ENCODE measurements around the gene CHRNB1. TPM values are rescaled to one million over a fixed set of nuclear protein-coding genes. Genes with fewer than 3 reads are reported as not detected.

The CHRNB1 gene
- polyA plus RNA-seq, 1 donor = 86.6 TPM

DNA sequence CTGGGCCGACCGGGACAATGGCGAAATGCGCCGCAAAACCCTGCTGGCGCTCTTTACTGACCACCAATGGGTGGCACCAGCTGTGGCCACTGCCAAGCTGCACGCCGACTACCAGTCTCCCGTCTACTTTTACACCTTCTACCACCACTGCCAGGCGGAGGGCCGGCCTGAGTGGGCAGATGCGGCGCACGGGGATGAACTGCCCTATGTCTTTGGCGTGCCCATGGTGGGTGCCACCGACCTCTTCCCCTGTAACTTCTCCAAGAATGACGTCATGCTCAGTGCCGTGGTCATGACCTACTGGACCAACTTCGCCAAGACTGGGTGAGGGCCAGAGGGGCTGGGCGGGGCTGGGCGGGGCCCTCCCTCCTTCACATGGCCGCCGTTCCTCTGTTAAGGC lies 29.1 kb upstream of the CHRNB1 start:
- DNase-seq = no peak

DNA sequence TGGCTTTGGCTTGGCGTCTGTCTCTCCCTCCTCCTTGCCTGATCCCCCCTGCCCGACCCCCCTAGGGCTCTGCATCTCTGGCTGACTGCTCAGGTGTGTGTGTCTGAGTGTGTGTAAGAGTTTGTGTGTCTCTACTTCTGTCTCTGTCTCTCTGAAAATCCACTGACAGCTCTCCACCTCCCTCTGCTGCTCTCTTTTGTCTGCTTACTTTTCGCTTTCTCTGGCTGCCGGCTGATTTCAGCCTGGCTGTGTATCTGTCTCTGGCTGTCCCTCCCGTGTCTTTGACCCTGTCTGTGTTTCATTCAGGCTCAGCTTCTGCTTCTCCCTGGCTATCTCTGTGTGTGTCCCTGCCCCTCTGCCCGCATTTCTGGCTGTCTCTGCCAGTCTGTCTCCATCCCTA lies 28.5 kb upstream of the CHRNB1 start:
- no peak for DNase-seq

DNA sequence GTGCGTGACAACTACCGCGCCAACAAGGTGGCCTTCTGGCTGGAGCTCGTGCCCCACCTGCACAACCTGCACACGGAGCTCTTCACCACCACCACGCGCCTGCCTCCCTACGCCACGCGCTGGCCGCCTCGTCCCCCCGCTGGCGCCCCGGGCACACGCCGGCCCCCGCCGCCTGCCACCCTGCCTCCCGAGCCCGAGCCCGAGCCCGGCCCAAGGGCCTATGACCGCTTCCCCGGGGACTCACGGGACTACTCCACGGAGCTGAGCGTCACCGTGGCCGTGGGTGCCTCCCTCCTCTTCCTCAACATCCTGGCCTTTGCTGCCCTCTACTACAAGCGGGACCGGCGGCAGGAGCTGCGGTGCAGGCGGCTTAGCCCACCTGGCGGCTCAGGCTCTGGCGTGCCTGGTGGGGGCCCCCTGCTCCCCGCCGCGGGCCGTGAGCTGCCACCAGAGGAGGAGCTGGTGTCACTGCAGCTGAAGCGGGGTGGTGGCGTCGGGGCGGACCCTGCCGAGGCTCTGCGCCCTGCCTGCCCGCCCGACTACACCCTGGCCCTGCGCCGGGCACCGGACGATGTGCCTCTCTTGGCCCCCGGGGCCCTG lies 27.7 kb upstream of the CHRNB1 start:
- no peak for DNase-seq

DNA sequence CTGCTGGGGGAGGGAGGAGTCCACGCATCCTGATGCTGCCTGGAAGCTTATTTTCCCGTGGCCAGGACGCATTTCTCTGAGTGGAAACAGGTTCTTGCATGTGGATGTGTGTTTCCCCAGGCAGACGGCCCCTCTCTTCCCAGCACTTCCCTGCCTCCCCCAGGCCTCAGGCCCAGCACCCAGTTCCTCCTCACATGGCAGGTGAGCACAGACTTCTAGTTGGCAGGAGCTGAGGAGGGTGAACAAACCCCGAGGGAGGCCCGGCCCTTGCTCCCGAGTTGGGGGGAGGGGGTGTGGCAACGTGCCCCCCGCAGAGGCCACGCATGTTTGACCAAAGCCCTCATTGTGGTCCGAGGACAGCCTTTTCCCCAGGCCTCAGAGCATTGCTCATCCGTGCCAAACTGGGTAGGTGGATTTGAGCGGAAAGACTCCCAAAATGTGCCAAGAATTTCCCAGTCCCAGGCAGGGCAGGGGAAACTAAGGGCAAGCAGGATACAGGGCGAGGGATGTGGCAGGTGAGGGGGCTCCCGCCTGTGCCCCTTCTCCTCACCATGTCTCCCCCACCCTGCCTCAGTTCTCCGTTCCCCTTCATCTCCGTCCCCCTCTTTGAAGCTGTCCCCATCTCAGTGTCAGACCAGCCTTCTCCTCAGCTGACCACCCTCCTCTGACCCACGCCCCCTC lies 26.2 kb upstream of the CHRNB1 start:
- no peak for DNase-seq

DNA sequence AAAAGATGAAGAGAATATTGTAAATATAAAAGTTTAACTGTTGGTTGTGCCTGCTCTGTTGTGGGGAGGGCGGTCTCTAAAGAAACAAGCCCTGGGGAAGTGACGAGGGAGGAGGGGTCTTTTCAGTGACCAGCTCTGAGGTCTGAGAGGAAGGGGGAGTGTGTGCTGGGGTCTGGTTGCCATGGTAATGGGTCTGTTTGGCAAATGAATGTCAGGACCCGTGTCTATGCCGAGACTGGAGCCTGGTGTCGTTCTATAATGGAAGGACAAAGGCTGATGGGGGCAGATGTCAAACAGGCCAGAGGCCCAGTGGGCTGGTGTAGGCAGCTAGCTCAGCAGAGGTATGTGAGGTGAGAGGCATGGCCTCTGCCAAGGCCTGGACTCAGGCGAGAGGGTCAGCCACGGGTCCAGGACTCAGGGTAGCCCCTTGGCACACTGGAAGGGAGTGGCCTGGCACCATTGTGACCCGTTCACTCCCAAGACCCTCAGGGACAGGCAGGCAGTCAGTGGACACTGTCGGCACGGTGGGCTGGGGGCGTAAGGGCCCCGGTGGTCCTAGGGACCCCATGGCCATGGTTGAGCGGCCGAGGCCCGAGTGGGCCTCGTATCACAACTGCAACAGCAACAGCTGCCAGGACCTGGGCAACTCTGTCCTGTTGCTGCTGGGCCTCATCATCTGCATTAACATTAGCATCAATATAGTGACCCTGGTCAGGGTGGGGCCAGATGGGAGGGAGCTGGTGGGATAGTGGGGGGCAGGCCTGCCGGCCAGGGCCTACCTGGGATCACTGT lies 24.8 kb upstream of the CHRNB1 start, which contains the start of gene SPEM1:
TSS of gene SPEM1 (plus strand) at position 506 of the 792 bp plus-strand sequence. CDS start at position 567, 61 bp downstream.
- no peak for DNase-seq

DNA sequence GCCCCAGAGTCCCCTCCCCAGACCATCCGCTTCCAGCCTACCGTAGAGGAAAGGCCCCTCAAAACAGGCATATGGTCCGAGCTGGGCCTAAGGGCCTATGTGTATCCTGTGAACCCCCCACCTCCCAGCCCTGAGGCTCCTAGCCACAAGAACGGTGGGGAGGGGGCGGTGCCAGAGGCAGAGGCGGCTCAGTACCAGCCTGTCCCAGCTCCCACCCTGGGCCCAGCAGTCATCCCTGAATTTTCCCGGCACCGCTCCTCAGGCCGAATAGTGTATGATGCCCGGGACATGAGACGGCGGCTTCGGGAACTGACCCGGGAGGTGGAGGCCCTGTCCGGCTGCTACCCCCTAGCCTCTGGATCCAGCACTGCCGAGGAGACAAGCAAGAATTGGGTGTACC lies 23.7 kb upstream of the CHRNB1 start:
- no peak for DNase-seq

DNA sequence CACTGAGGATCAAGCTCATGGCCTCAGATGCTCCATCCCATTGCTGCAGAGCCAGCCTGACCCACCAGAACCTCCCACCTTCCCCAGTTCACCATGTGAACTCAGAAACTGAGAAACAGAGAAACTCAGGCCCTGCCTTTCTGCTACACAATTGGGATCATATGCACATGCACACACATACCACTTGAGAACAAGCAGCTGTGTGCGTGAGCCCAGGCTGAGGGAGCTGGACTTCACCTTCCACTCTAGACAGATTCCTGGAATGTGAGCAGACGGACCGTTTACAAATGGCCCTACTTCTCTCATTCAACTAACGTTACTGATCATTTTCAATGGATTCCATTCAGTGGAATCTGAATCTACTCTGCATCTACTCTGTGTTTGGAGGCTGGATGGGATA lies 21.2 kb upstream of the CHRNB1 start:
- DNase-seq = no peak

DNA sequence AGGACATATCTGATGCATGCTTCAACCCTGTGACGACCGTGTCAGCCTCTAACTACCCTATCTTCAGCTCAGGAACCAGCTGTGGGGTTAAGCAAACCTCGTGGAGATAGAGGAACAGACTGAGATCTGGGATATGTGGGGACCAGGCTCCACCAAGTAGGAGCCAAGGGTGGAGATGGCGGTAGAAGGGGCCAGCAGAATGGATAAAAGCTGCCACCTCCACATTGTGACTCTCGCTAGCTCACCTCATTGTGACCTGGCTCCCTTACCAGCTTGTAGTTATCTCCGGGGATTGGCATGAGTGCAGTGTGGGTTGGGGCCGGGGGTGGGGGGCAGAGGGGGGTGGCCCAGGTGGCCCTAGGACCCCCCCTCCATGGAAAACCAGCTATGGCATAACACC lies 19.5 kb upstream of the CHRNB1 start, which contains the start of gene SPEM2:
TSS of gene SPEM2 (plus strand) at position 301 of the 400 bp plus-strand sequence. CDS start at position 374, 73 bp downstream.
- no peak for DNase-seq

DNA sequence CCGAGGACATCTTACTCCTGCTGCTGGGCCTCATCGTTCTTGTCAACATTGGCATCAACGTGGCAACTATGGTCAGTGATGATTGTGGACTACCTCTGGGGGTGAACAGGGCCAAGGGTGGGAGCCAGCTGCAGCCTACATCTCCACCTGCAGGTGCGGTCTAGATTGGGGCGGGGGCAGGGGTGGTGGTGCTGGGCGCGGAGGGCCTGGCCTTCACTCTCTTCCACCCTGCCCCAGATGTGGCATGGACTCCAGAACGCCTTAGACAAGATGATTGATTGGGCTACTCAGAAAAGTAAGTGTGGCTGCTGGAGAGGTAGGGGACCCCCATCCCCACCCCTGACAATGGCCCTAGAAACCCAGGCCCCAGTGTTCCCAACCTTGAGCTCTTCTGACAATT lies 19.1 kb upstream of the CHRNB1 start:
- DNase-seq = no peak

DNA sequence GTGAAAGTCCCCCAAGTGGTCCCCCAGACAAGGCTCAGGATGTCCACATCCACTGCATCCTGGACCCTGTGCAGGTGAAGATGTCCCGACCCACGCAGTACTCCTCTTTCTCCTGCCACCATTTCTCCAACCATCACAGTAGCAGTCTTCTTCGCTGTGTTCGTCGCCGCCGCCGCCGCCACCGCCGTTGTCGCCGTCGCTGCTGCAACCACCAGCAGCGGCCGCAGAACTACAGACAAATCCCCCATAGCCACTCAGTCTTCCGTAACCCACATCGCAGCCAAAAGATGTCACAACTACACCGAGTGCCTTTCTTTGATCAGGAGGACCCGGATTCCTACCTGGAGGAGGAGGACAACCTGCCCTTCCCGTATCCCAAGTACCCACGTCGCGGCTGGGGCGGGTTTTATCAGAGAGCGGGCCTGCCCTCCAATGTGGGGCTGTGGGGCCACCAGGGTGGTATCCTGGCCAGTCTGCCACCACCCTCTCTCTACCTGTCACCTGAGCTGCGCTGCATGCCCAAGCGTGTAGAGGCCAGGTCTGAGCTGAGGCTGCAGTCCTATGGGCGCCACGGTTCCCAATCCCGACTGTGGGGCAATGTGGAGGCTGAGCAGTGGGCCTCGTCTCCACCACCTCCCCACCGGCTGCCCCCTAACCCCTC lies 18.5 kb upstream of the CHRNB1 start:
- no peak for DNase-seq

DNA sequence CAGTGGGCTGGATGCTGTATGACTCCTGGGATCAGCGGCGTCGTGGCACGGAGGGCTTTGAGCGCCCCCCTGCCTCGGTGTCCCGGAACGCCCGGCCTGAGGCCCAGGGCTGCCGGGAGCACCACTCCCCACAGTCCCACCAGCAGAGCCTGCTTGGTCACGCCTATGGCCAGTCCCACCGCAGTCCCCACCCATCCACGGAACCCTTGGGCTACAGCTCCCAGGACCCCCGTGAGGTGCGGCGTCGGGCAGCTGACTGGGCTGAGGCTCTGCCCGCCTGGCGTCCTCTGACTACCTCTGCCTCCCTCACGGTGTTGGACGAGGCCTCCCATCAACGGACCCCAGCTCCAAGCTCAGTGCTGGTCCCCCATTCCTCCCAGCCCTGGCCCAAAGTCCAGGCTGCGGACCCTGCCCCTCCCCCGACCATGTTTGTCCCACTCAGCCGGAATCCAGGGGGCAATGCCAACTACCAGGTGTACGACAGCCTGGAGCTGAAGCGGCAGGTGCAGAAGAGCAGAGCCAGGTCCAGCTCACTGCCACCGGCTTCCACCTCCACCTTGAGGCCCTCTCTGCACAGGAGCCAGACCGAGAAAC lies 17.9 kb upstream of the CHRNB1 start:
- no peak for DNase-seq

DNA sequence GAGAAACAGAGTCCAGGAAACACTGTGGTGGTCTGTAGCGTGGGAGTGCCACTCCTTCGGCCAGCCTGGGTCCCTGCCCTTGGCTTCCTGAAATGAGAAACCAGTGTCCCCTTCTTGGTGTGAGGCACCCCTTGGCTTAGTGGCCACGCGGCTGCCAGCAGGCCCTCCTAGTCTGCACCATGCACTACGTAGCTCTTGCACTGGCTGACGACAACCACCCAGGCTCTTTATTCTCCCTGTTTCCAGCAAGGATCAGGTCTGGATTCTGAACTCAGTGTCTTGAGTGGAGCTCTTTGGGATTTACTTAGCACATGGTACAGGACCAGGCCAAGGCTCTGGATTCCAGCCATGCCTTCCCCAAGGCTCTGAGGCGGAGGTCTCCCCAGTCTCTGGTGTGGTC lies 17.3 kb upstream of the CHRNB1 start:
- no peak for DNase-seq

DNA sequence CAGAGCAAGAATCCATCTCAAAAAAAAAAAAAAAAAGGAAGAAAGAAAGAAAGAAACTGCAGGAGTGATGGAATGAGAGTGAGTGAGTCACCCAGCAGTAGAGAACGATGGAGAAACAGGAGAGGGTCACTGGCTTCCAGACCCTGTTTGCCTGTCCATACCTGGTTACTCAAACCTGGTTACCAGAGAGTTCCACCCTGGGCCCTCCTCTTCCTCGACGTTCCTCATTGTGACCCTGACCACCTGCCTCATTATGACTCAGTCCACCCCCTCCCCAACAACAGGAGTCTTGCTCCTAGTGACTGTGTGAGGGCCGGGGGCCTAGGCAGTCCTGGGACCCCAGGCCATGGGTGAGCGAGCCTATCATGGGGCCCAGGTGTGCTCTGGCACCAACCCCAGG lies 16.3 kb upstream of the CHRNB1 start, which contains the start of gene SPEM3:
TSS of gene SPEM3 (plus strand) at position 301 of the 400 bp plus-strand sequence. CDS start at position 347, 46 bp downstream.
- no peak for DNase-seq

DNA sequence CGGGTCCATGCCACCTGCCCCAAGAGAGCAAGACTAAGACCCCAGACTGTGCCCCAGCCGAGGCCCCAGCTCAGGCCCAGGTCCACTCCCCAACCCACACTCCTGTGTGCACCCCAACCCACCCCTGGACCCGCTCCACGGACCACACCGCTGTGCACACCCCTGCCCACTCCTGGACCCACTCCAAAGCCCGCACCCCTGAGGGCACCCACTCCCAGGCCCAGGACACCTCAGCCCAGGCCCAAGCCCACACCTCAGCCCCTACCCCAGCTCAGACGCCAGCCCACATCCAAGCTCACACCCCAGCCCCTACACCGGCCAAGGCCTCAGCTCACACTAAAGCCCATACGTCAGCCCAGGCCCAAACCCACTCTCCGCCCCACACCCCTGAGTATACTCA lies 15.1 kb upstream of the CHRNB1 start:
- no peak for DNase-seq

DNA sequence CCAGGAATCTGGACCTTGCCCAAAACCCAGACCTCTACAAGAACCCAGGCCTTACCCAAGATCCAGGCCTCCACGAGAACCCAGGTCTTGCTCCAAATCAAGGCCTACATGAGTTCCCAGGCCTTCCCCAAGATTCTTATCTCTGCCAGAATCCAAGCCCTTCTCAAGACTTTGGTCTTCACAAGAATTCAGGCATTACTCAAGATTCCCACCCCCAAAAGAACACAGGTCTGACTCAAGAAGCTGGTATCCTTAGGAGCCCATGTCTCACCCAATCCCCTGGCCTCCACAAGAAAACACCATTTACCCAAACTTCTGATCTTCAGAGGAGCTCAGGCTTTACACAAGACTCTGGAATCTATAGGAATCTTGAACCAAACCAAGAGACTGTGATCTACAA lies 13.6 kb upstream of the CHRNB1 start:
- DNase-seq = no peak

DNA sequence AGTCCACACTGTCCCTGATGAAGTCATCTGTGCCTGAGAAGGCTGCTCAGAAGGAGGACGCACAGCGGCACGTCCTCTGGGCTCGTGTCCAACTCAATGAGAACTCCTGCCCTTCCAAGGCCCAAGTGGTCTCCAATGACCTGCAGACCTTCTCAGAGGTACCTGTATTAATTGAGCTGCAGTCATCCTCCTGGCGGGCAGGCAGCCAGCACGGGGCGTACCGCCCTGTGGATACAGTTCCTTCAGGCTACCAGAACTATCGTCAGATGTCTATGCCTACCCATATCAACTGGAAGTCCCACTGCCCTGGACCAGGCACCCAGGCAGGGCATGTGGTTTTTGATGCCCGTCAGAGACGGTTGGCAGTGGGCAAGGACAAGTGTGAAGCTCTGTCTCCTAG lies 12.6 kb upstream of the CHRNB1 start:
- no peak for DNase-seq

DNA sequence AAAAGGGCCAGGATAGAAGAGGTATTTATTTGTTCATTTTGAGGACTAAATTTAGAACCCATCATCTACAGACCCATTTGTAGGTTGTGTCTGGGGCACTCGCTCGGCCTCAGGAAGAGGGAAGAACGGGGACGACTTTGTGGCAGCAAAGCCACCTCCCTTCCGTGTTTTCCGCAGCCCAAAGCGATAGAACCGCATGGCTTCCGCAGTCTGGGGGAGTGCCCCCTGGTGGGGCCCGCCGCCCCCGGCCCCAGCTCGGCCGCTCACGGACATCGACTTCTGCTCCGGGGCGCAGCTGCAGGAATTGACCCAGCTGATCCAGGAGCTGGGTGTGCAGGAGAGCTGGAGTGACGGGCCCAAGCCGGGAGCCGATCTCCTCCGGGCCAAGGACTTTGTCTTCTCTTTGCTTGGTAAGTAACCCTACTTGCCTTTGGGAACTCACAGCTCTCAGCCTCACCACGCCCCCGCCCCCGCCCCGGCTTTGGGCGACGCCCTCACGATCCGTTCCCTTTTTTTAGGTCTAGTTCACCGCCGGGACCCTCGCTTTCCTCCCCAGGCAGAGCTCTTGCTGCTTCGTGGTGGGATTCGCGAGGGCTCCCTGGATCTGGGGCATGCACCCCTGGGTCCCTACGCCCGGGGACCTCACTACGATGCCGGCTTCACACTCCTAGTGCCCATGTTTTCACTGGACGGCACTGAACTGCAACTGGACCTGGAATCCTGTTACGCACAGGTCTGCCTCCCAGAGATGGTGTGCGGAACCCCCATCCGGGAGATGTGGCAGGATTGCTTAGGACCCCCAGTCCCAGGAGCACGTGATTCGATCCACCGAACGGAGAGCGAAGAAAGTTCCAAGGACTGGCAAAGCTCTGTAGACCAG lies 8.9 kb upstream of the CHRNB1 start:
- DNase-seq = no peak

DNA sequence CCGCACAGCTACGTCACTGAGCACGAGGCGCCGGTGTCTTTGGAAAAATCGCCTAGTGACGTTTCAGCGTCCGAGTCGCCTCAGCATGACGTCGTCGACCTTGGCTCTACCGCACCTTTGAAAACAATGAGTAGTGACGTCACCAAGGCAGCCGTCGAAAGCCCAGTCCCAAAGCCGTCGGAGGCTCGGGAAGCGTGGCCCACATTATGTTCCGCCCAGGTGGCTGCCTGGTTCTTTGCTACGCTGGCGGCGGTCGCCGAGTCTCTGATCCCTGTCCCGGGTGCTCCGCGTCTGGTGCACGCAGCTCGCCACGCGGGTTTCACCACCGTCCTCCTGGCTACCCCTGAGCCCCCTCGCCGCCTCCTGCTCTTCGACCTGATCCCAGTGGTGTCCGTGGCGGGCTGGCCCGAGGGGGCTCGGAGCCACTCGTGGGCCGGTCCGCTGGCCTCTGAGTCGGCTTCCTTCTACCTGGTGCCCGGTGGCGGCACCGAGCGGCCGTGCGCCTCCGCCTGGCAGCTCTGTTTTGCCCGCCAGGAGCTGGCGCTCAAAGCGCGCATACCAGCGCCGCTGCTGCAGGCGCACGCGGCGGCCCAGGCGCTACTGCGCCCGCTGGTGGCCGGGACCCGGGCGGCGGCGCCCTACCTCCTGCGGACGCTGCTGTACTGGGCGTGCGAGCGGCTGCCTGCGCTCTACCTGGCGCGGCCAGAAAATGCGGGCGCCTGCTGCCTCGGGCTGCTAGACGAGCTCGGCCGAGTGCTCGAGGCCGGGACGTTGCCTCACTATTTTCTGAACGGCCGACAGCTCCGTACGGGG lies 8.1 kb upstream of the CHRNB1 start:
- DNase-seq = peak; percentile 82

DNA sequence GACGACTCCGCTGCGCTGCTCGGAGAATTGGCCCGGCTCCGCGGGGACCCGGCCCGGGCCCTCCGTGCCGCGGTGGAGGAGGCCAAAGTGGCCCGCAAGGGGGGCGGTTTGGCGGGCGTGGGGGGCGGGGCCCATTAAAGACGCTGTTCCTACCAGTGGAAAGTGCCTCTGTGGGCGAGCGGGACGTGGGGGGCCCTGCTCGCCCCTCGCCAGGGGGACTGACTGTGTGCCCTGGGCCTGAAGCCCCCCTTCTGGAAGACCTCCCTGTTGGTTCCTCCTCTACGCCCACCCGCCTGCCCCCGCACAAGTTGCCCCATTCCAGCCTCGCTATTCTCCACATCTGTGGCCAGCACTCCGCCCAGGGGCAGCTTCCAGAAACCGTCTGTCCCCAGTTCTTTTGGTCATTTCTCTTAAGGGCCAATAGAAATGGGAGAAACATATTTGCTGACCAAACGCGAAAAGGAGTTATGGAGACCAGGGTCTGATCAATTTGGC lies 7.4 kb upstream of the CHRNB1 start:
- DNase-seq = no peak

DNA sequence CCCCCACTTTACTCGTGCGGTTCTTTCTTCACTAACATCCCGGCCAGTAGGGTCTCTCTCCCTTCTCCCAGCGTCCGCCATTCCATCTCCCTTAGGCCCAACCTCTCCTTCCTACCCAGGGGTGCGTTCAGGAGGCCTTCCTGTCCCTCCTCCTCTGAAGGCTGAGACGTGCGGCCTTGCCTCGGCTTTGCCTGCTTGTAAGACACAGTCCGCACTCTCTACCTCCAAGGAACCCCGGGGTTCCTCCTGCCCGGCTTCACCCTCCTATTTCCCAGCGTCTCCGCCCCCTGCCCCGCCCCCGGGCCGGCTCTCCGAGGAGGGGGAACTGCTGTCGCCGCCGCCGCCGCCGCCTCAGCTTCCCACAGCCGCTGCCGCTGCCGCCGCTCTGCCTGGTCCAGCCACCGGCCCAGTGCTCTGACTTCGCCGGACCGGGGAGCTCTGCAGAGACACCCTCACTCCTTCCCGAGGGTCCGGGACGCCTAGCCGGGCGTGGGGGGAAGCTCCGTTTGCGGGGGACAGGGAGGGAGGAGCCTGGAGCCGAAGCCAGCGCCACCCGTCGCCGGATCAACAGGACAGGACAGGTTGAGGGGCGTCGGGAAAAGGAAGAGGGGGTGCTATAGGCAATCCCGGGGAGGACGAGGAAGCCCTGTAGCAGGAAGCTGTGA lies 6.8 kb upstream of the CHRNB1 start:
- no peak for DNase-seq
